Loucy (cell line): ENCODE measurements around the gene SLC5A8.

ENCODE experiments used
- H2AFZ ChIP-seq: fragments of 200-600 bp; sonication (generic); 2 replicates; pipeline ENCODE4 v1.6.0; 2016; ENCODE audit warnings: antibody characterized with exemption, mild to moderate bottlenecking, low read length, moderate library complexity
- H3F3A ChIP-seq: fragments of 200-600 bp; 2 replicates; pipeline ENCODE4 v1.6.0; 2016; ENCODE audit warnings: antibody characterized with exemption, low read depth, mild to moderate bottlenecking
- H3K27me3 ChIP-seq: fragments of 200-600 bp; sonication (generic); 2 replicates; pipeline ENCODE4 v1.6.1; 2014; ENCODE audit warnings: low read length, mild to moderate bottlenecking; ENCODE audit not compliant: insufficient read depth, poor library complexity, severe bottlenecking
- H3K36me3 ChIP-seq: fragments of 200-600 bp; sonication (generic); 2 replicates; pipeline ENCODE4 v1.6.1; 2016; ENCODE audit warnings: low read length; ENCODE audit not compliant: insufficient read depth
- H3K4me1 ChIP-seq: fragments of 200-600 bp; sonication (generic); 2 replicates; pipeline ENCODE4 v1.5.1; 2014; ENCODE audit warnings: low read length, mild to moderate bottlenecking; ENCODE audit not compliant: insufficient read depth, poor library complexity, severe bottlenecking
- H3K4me2 ChIP-seq: fragments of 200-600 bp; sonication (generic); 2 replicates; pipeline ENCODE4 v1.6.0; 2014; ENCODE audit warnings: antibody characterized with exemption, low read length, low read depth, mild to moderate bottlenecking; ENCODE audit not compliant: poor library complexity, severe bottlenecking
- H3K4me3 ChIP-seq: fragments of 200-600 bp; sonication (generic); 2 replicates; pipeline ENCODE4 v1.5.1; 2014; ENCODE audit warnings: low read length, mild to moderate bottlenecking, mixed read lengths; ENCODE audit not compliant: poor library complexity, severe bottlenecking
- H3K79me2 ChIP-seq: fragments of 200-600 bp; sonication (generic); 2 replicates; pipeline ENCODE4 v1.6.1; 2014; ENCODE audit warnings: low read length; ENCODE audit not compliant: insufficient read depth
- H3K9ac ChIP-seq: fragments of 200-600 bp; sonication (generic); 2 replicates; pipeline ENCODE4 v1.6.0; 2014; ENCODE audit warnings: mild to moderate bottlenecking, low read depth, low read length, moderate library complexity; ENCODE audit not compliant: poor library complexity, severe bottlenecking
- H3K9me2 ChIP-seq: fragments of 200-600 bp; sonication (generic); replicated peaks from 2 replicates; pipeline ENCODE4 v1.6.1; 2016; ENCODE audit warnings: low read depth, low read length, mixed read lengths
- H3K9me3 ChIP-seq: fragments of 200-600 bp; sonication (generic); 2 replicates; pipeline ENCODE4 v1.6.1; 2014; ENCODE audit warnings: mild to moderate bottlenecking, antibody characterized with exemption, low read length, low read depth; ENCODE audit not compliant: insufficient read depth
- H4K20me1 ChIP-seq: fragments of 200-600 bp; sonication (generic); 2 replicates; pipeline ENCODE4 v1.6.0; 2014; ENCODE audit warnings: antibody characterized with exemption, low read length, mild to moderate bottlenecking; ENCODE audit not compliant: insufficient read depth, poor library complexity, severe bottlenecking
- CTCF ChIP-seq: fragments of 200-600 bp; sonication (generic); conservative IDR thresholded peaks from 2 replicates; pipeline ENCODE4 v1.5.1; 2014; ENCODE audit warnings: mild to moderate bottlenecking, antibody characterized with exemption, low read length
- EZH2phosphoT487 ChIP-seq: fragments of 200-600 bp; IDR thresholded peaks from 2 replicates; pipeline ENCODE4 v1.6.1; 2018; ENCODE audit warnings: antibody characterized with exemption, mild to moderate bottlenecking, moderate library complexity, borderline replicate concordance

The SLC5A8 gene

GRCh38 chr12:101116911-101117310 is 93.1 kb downstream of the SLC5A8 start:
- Histone ChIP-seq H2AFZ (no peak overlapping the region), H3K9ac (no peak overlapping the region), H3K4me1 (no peaks in the 10 kb centered on the region), H3K9me2 (no peaks in the 10 kb centered on the region), H3K4me3 (no peak overlapping the region), H3F3A (no peaks in the 10 kb centered on the region), H4K20me1 (no peaks in the 10 kb centered on the region), H3K27me3 (no peaks in the 10 kb centered on the region), H3K36me3 (no peaks in the 10 kb centered on the region), H3K9me3 (no peaks in the 10 kb centered on the region), H3K4me2 (no peak overlapping the region), H3K79me2 (no peaks in the 10 kb centered on the region)
- no peak for TF ChIP-seq CTCF
- TF ChIP-seq EZH2phosphoT487: no peak

- no peaks in the 10 kb centered on the region for H4K20me1 ChIP-seq
- no peaks in the 10 kb centered on the region for H3K27me3 ChIP-seq
- no peaks in the 10 kb centered on the region for H3F3A ChIP-seq
- H3K9me3 ChIP-seq: no peaks in the 10 kb centered on the region
- no peaks in the 10 kb centered on the region for H3K9me2 ChIP-seq
- no peak overlapping the region for H2AFZ ChIP-seq
- no peak overlapping the region for H3K9ac ChIP-seq
- H3K4me2 ChIP-seq: no peak overlapping the region
- H3K79me2 ChIP-seq: no peaks in the 10 kb centered on the region
- no peaks in the 10 kb centered on the region for H3K4me1 ChIP-seq
- TF ChIP-seq CTCF (no peak), EZH2phosphoT487 (no peak)
- no peaks in the 10 kb centered on the region for H3K36me3 ChIP-seq
- H3K4me3 ChIP-seq: no peak overlapping the region
Observed at GRCh38 chr12:101115326-101115725, 94.7 kb downstream of the SLC5A8 start.

- no peak overlapping the region for H3K4me3 ChIP-seq
- no peaks in the 10 kb centered on the region for H3K9me2 ChIP-seq
- no peak overlapping the region for H2AFZ ChIP-seq
- TF ChIP-seq CTCF (no peak), EZH2phosphoT487 (no peak)
- no peaks in the 10 kb centered on the region for H3K4me1 ChIP-seq
- H3K4me2 ChIP-seq: no peak overlapping the region
- H3K36me3 ChIP-seq: no peaks in the 10 kb centered on the region
- no peaks in the 10 kb centered on the region for H3K9me3 ChIP-seq
- no peaks in the 10 kb centered on the region for H3K79me2 ChIP-seq
- no peak overlapping the region for H3K9ac ChIP-seq
- H3K27me3 ChIP-seq: no peaks in the 10 kb centered on the region
- H4K20me1 ChIP-seq: no peaks in the 10 kb centered on the region
- no peaks in the 10 kb centered on the region for H3F3A ChIP-seq
Observed at GRCh38 chr12:101111441-101111840, 98.6 kb downstream of the SLC5A8 start.
